IPS-18c (cell line): Measurements from ENCODE around the gene CSTB.

ENCODE experiments used
- H3K4me3 ChIP-seq: 2 replicates; pipeline ENCODE4 v1.7.0; 2013; ENCODE audit warnings: low read depth, mild to moderate bottlenecking, low read length, moderate library complexity; ENCODE audit not compliant: insufficient read depth
- H3K9me3 ChIP-seq: one replicate; pipeline ENCODE4 v1.6.1; 2013; ENCODE audit warnings: mild to moderate bottlenecking, low read length, moderate library complexity; ENCODE audit not compliant: control insufficient read depth, insufficient read depth

Gene CSTB

DNA sequence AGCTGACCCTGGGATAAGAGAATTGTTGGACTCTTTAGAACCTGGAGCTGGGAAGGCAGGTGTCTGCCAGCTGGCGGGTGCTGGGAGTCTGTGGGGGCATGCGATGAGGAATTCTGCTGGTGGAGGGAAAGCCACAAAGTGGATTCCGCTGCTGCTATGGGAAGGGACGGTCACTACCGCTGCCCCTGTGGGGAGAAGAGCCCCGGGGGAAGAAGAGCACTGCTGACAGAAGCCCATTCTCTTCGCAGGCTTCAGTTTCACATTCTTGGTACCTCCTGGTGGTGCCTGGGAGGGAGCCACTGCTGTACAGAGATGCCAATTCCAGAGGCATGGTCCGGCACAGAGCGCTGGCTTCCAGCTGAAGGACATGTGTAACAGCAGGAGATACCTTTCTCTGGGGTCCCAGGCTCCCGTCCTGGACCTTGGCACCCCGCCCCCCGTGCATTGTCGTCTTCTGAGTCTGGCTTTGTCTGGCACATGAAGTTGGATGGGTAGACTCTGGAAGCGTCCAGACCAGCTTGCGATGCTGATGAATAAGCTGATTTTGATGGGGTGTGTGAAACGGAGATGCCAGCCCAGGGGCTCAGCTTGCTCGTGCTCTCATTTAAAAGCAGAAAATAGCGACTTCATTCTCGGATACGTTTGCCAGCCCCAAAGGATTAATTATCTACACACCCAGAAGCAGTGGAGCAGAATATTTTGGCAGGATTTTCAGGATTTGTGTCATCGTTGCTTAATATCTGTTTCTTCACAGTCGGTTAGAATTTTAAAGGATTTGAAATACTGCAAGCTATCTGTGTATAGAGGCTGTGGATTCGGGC, 44.0 kb downstream of the CSTB start:
- Histone ChIP-seq H3K4me3 (no peak overlapping the region), H3K9me3 (peaks cover 2% of the 10 kb centered on the region)

DNA sequence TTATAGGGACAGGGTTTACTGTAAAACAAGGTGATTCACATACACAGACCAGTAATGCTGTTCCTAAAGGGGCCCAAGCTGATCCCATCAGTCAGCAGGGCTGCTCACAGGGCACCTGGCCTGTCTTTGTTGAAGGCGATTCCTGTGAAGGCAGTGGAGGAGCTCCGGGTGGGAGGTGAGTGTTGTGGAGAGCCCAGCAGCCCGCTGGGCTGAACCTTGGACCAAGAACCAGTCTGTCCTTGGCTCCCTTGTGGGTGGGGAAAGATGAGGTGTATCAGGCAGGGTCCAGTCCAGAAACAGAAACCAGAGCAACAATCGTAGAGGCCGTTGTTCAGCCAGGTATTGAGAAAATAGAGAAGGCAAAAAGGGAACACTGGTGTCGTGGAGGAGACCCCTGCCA, 44.6 kb downstream of the CSTB start:
- H3K9me3 ChIP-seq: no peaks in the 10 kb centered on the region
- no peak overlapping the region for H3K4me3 ChIP-seq

DNA sequence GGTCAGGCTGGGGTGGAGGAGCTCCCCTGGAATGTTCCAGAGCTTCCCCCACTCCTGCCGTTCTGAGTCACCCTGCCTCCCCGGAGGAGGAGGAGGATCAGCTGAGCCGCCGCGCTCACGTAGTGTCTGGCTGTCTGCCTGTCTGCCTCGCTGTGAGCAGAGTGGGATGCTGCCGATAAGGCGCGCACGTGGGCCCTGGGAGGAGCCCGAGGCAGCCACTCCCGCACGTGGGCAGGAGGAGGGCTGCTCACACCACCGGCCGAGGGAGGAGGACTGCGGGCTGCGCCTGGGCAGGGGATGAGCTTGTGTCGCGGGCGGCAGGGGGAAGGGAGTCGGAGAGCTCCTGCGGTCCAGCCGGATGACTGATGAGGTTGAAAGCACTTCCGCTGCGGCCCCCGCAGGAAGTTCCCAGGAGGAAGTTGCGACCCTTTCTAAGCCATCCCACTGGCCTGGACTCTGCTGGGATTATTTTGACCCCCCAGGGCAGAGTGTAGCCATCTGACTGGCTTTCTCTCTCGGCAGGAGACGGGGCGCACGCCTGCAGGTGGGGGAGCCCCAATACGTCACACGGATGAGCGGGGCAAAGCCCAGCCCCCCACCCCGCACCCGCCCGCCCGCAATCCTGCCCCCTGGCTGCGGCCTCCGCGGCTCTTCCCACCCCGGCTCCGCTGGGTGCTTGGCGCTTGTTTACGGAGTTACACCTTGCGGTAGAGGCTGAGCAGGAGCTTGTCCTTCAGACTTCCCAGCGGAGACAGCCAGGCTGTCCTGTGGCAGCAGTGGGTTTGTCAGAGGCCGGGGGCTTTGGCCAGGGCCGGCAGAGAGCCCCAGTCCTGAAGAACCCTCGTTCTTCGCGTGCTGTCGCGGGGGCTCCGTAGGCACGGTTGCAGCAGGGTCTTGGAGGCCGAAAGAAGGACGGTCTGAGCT, 47.4 kb downstream of the CSTB start:
- no peaks in the 10 kb centered on the region for H3K9me3 ChIP-seq
- peak overlapping the region; percentile 74 for H3K4me3 ChIP-seq

DNA sequence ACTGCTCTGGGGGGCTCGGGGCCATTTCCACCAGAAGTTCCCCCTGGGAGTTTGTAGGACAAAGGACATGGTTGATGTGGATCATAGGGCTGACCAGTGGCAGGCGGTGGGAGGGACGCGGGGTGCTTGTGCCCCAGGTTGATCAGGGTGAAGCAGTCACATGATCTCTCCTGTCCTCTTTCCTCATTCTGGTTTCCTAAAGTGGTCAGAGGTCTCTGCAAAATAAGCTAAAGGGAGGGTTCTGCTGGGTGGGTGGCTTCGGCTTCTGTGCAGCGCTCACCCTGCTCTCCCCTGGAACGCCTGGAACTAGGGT, 48.0 kb downstream of the CSTB start:
- Histone ChIP-seq H3K9me3 (no peaks in the 10 kb centered on the region), H3K4me3 (peak overlapping the region; percentile 74)

DNA sequence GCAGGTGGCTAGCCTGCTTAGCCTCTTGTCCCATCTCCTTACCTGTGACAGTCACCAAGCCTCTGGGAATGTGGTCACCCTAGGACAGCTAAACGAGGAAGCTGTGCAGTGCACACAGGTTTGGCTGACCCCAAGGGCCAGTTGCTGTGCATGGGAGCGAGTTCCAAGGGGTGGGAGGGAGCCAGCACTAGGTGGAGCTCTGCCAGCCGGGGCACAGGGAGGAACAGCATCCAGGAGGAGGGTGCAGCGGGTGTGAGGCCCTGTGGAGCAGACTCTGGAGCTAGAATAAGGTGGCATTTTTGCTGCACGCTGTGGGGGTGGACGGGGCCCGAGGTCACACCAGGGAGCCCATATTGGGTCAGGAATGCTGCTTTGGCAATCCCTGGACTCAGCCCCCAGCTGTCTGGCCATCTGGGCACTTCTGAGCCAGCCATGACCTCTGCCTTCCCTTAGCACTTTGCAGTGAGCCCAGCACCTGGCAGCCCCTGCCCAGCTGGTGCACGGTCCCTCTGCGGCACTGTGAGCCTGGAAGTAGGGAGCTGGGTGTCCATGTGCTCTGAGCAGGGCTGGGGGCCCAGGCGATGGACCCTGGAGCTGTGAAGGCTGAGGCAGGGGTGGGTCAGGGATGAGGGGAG, 48.5 kb downstream of the CSTB start:
- Histone ChIP-seq H3K9me3 (no peaks in the 10 kb centered on the region), H3K4me3 (no peak overlapping the region)

DNA sequence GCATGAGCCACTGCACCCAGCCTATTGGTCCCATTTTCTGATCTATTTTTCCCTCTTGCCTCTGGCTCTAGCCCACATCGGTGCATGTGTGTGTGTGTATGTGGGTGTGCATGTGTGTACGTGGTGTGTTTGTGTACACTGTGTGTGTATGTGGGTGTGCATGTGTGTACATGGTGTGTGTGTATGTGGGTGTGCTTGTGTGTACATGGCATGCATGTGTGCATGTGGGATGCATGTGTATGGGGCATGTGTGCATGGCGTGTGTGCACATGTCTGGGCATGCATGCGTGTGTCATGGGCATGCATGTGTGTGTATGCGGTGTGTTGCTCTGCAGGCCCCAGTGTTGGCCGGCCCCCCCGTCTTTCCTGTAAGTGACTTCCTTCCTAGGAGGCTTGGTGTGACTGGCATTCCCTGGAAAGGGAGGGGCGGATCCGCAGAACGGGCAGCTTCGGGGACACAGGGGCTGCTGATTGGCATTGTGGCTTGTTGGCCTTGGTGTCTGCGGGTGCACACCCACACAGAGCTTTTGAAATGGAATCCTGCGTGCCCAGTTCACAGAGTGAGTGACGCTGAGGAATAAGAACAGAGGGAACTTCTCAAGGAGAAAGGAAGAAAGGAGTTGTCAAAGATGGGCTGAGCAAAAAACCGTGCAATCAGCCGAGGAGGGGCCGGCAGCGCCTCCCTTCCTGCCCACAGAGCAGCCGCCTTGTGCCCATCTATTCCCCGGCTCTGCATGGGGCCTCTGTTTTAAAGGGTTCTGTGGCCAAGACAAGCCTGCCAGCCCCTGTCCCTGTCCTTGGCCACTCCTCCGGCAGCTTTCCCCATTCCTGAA, 49.2 kb downstream of the CSTB start:
- no peak overlapping the region for H3K4me3 ChIP-seq
- no peaks in the 10 kb centered on the region for H3K9me3 ChIP-seq
